AG04449 (cell line): ENCODE results near the gene FAAP20.

ENCODE experiments used
- CTCF ChIA-PET: fragments of 350-600 bp; formaldehyde crosslinking; extraction: SDS; loops from one replicate; lab custom pipeline; 2021; ENCODE audit warnings: antibody characterized with exemption; lab: Yijun Ruan, JAX
- POLR2A ChIA-PET: fragments of 400-600, 350-600 bp; formaldehyde crosslinking; extraction: SDS; loops from one replicate; lab custom pipeline; 2020; ENCODE audit warnings: antibody characterized with exemption, inconsistent platforms; lab: Yijun Ruan, JAX
- DNase-seq: peaks from one replicate; pipeline ENCODE4 v3.0.0-alpha.2; 2010; ENCODE audit warnings: low read depth, low spot score
- H3K4me3 ChIP-seq: 2 replicates; pipeline ENCODE4 v1.5.1; 2011; ENCODE audit warnings: low read depth, mild to moderate bottlenecking, control low read depth, low read length
- TF ChIP-seq, protein P1 (sequence below): IDR thresholded peaks from one replicate; pipeline ENCODE4 v1.5.1; 2011; ENCODE audit warnings: mild to moderate bottlenecking, moderate library complexity, low read length, control low read depth, inconsistent platforms; ENCODE audit not compliant: insufficient read depth; ENCODE audit errors: missing control alignments

FAAP20 gene

DNA sequence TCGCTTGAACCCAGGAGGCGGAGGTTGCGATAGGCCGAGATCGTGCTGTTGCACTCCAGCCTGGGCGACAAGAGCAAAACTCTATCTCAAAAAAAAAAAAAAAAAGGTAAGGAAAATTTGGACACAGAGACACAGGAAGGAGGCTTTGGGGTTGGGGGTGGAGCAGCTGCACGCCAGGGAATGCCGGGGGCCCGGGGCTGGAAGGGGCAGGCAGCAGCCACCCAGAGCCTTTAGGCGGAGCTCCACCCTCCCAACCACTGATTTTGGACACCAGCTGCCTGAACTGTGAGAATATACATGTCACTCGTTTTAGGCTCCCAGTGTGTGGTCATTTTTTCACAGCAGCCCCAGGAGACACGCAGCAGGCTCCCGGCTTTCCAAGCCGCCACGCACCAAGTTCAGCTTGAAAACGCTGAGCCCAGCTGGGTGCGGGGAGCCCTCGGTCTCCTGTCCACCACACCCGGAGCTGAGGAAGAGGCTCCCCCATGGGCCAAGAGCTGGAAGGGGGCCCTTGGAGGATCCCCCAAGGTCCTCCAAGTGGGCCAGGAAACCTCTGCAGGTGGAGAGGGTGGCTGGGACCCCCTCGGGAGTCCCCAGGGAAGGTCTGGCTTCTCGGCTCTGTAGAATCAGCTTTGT is 5.9 kb upstream of the FAAP20 start:
- ChIA-PET POLR2A (interaction anchor here (0.8 to 1.7 kb wide), 3 partner anchors 67 to 191 kb away, joined by 4 to 5 read pairs (median 5); partner anchors contain the start of genes MORN1 and RER1), CTCF (interaction anchor here (0.9 to 26.3 kb wide), 5 partner anchors 10 to 205 kb away, joined by 3 to 891 read pairs (median 4); partner anchors contain the start of genes MORN1 and RER1)
- no peak overlapping the region; the same call in 1 of the 2 replicates for H3K4me3 ChIP-seq
- TF ChIP-seq, protein P1, sequence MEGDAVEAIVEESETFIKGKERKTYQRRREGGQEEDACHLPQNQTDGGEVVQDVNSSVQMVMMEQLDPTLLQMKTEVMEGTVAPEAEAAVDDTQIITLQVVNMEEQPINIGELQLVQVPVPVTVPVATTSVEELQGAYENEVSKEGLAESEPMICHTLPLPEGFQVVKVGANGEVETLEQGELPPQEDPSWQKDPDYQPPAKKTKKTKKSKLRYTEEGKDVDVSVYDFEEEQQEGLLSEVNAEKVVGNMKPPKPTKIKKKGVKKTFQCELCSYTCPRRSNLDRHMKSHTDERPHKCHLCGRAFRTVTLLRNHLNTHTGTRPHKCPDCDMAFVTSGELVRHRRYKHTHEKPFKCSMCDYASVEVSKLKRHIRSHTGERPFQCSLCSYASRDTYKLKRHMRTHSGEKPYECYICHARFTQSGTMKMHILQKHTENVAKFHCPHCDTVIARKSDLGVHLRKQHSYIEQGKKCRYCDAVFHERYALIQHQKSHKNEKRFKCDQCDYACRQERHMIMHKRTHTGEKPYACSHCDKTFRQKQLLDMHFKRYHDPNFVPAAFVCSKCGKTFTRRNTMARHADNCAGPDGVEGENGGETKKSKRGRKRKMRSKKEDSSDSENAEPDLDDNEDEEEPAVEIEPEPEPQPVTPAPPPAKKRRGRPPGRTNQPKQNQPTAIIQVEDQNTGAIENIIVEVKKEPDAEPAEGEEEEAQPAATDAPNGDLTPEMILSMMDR, result no peak
- no peak for DNase-seq

DNA sequence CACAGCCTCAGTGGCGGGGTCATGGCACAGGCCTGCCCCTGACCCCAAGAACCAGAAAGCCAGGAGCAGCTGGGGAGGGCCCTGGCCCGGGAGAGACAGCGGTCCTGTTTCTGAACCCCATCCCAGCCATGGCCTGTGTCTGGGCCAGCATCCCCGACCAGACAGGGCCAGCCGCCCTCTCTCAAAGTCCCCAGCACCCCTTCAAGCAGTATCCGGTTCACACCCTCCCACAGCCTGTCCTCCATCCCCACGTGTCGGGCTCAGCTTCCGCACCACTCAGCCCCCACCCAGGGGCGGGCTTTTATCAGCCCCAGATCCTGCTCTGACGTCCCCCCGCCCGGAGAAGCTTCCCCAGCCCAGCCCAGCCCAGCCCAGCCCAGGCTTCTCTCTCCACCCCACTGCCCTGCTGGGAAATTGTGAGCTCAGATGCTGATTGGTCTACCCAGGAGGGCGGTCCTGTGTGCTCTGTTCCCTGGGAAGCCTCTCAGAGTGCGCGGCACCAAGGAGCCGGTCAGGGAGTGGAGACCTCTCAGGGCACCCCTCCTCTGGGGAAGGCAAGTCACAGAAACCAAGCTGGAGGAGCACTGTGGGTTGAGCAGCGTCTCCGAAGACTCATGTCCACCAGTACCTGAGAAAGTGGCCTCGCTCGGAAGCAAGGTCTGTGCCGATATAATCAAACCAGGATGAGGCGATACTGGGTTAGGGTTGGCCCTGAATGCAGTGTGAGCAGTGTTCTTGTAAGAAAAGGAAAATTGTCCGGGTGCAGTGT is 4.7 kb upstream of the FAAP20 start:
- TF ChIP-seq, protein P1, result no peak
- ChIA-PET CTCF (interaction anchor here (0.7 to 26.3 kb wide), 10 partner anchors 25 to 348 kb away, joined by 3 to 891 read pairs (median 4); partner anchors contain the start of genes MORN1 and RER1), POLR2A (interaction anchor here (0.7 to 2.5 kb wide), 12 partner anchors 10 to 193 kb away, joined by 3 to 9 read pairs (median 4); partner anchors contain the start of genes MORN1 and RER1)
- DNase-seq, result no peak
- H3K4me3 ChIP-seq, result peak overlapping the region; percentile 71

- CTCF ChIA-PET, result interaction anchor here (0.9 to 26.3 kb wide), 5 partner anchors 24 to 207 kb away, joined by 3 to 891 read pairs (median 4); partner anchors contain the start of genes MORN1 and RER1
- no peak overlapping the region for H3K4me3 ChIP-seq
- TF ChIP-seq, protein P1, result no peak
These were observed 4.0 kb upstream of the FAAP20 start for GRCh38 chr1:2198571-2198970.

DNA sequence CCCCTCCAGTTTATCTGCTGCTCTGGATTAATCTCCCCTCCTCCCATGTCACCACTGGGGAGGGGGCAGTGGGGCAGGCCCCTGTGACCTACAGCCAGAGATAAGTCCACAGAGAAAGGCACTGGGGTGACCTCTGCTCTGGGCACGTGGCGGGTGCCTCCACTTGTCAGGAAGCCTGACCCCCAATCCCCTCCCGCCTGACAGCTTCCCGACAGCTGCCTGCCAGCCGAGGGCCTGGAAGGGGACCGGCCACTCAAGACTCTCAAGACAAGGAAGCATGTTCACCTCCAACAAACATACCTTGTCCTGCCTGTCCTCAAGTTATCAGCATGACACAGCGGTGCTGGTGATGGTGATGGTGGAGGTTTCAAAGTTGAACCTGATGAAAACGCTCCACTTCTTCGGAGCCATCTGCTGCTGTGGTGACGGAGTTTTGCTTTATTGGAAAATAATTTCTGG is 3.2 kb upstream of the FAAP20 start:
- ChIA-PET POLR2A (interaction anchor here (2.5 kb wide), 1 partner anchor 32 kb away, joined by 9 read pairs; no protein-coding TSS in a partner anchor), CTCF (interaction anchor here (5.2 to 26.3 kb wide), 2 partner anchors 117 to 187 kb away, joined by 43 to 891 read pairs; partner anchors contain the start of genes MORN1 and RER1)
- no peak for DNase-seq
- TF ChIP-seq, protein P1, result no peak
- no peak overlapping the region for H3K4me3 ChIP-seq

More at GRCh38 chr1:2198571-2198970, 4.0 kb upstream of the FAAP20 start:
- DNase-seq, result no peak
- POLR2A ChIA-PET, result interaction anchor here (1.0 to 2.5 kb wide), 9 partner anchors 9 to 193 kb away, joined by 3 to 9 read pairs (median 5); partner anchors contain the start of genes MORN1 and RER1

GRCh38 chr1:2196901-2197638 is 2.5 kb upstream of the FAAP20 start:
- CTCF ChIA-PET, result interaction anchor here (2.3 to 26.3 kb wide), 5 partner anchors 8 to 187 kb away, joined by 19 to 891 read pairs (median 41); partner anchors contain the start of genes MORN1, RER1 and SKI
- no peak overlapping the region for H3K4me3 ChIP-seq
- POLR2A ChIA-PET, result interaction anchor here (0.5 to 2.5 kb wide), 3 partner anchors 32 to 184 kb away, joined by 3 to 9 read pairs (median 4); no protein-coding TSS in a partner anchor
- TF ChIP-seq, protein P1, result no peak
- no peak for DNase-seq
